RKO (cell line): ENCODE results near the gene NAIF1.
"Not testable (repeated sequence)": the region's sequence is repeated elsewhere in the genome, so short reads cannot be mapped to it uniquely, and the experiment has no call there.

Source experiments
- DNase-seq: peaks from one replicate; pipeline ENCODE4 v3.0.0-alpha.2; 2016; ENCODE audit warnings: low spot score

The NAIF1 gene, protein sequence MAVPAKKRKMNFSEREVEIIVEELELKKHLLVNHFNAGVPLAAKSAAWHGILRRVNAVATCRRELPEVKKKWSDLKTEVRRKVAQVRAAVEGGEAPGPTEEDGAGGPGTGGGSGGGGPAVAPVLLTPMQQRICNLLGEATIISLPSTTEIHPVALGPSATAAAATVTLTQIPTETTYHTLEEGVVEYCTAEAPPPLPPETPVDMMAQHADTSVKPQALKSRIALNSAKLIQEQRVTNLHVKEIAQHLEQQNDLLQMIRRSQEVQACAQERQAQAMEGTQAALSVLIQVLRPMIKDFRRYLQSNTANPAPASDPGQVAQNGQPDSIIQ

DNA sequence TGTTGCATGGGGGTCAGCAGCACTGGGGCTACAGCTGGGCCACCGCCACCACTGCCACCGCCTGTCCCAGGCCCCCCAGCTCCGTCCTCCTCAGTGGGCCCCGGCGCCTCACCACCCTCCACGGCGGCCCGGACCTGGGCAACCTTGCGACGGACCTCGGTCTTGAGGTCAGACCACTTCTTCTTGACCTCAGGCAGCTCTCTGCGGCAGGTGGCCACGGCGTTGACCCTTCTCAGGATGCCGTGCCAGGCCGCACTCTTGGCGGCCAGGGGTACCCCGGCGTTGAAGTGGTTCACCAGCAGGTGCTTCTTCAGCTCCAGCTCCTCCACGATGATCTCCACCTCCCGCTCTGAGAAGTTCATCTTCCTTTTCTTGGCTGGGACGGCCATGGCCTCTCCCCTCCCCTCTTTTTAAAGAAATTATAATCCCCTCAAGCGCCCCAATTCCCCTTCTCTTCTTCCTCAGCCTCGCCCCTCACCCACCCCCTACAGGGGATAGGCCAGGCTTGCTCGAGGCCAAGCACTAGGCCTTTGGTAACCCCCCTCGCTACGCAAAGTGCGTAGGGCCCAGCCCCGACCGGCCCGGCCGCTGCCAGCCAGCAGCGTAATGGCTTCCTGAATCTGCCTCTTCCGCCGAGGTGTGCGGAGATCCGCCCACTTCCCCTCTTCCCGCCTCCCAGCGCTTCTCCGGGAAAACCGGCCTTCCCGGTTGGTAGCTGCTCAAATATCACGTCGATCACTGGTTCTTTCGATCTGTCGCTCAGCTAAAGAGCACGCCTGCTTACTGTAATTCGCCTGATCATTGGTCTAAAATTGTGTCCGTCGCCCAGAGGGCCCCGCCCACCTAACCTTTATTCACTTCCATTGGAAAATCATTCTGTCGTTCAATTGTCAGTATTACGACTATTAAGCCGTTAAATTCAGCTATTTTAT lies at the start of gene NAIF1:
TSS of gene NAIF1 (minus strand) at position 608 of the 932 bp plus-strand sequence. CDS start at position 389, 219 bp downstream.
- DNase-seq: peak; percentile 100

DNA sequence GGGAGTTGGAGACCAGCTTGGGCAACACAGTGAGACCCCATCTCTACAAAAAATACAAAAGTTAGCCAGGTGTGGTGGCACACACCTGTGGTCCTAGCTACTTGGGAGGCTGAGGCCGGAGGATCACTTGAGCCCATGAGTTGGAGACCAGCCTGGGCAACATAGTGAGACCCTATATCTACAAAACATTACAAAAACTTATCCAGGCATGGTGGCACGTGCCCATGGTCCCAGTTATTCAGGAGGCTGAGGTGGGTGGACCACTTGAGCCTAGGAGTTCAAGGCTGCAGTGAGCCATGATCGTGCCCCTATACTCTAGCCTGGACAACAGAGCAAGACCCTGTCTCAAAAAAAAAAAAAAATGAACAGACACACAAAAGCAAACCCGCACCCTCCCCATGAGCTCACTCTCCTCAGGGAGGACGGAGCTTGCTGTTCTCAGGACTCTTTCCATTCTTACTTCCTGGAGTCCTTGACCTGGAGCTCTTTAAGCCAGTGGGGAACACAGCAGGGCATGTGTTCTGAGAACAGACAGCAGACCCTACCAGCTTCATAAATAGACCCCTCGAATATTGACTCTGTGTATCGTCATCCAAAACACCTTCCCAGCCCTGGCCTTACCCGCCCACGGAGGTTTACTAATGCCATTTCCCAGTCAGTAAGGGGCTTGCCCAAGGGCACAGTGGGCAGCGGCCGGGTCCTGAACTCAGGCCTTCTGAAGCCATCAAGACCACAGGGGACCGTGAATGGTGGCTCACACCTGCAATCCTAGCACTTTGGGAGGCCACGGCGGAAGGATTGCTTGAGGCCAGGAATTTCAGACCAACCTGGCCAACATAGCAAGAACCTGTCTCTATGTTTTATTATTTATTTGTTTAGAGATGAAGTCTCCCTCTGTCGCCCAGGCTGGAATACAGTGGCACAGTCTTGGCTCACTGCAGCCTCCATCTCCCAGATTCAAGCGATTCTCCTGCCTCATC lies 49.3 kb upstream of the NAIF1 start:
- no peak for DNase-seq

DNA sequence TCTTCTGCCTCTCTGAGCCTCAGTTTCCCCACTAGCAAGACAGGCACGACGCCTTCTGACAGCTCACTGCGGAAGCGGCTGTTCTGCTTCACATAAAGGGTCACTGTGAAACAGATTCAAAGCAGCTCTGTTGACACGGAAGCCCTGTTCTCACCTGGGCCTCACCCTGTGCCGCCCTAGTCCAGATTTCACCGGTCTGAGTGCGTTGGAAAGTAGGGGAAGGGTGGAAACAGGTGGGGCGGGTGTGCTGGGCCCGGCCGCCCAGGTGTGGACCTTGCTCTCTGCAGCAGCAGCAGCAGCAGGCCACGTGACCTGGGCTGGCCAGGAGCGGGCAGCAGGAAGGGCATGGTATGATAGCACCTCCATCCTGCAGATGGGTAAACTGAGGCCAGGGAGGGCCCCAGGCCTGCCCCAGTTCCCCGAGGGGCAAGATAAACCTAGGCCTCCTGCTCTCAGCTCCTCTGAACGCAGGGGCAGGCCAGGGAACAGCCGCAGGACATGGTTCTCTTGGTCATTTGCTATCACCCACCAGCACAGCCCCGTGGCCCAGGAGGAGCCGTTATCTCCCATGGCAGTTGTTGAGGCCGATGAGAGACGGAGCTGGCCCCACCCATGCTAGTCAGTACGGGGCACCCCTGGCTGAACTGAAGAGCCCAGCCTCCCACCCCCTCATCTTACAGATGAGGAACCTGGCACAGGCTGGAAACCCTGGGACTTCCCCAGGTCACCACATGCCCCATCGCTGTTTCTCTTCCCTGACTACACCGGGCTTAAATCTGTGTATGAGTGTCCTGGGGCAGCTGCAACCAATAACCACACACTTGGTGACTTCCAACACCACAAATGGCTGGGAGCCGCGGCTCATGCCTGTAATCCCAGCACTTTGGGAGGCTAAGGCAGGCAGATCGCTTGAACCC lies 48.3 kb upstream of the NAIF1 start:
- DNase-seq: no peak

DNA sequence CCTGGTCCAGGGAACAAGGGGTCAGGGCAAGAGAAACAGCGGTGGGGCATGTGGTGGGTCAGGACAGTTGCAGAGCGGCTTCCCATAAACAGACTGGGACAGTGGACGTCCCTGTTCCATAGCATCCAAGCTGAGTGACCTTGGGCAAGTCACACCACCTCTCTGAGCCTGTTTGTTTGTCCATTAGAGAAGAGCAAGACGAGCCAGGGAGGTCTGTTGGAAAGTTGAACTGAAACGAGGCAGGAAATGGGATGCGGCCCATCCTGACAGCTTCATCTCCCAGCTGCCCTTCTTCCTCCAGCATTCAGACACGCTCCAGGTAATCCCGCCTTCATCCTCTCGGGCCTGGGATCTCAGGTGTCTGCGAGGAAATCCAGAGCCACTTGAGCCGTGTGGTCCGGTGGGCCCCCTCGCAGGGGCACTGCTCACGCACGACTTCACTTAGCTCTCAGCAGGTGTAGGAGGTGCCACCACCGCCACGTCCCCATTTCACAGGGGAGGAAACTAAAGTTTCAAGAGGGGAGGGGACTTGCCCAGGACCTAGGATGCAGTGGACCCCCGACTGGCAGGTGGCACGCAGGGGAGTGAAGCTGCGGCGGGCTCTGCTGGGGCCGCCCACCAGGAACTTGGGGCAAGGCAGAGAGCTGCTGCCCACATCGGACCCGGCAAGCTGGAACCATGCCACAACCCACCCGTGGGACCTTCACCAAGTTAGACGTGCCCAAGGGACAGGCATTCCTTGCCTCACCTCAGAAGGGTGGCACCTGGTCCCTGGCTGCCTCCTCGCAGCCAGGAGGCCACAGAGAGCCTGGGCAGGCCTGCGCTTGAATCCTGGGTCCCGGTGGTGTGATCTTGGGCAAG lies 47.4 kb upstream of the NAIF1 start:
- no peak for DNase-seq

DNA sequence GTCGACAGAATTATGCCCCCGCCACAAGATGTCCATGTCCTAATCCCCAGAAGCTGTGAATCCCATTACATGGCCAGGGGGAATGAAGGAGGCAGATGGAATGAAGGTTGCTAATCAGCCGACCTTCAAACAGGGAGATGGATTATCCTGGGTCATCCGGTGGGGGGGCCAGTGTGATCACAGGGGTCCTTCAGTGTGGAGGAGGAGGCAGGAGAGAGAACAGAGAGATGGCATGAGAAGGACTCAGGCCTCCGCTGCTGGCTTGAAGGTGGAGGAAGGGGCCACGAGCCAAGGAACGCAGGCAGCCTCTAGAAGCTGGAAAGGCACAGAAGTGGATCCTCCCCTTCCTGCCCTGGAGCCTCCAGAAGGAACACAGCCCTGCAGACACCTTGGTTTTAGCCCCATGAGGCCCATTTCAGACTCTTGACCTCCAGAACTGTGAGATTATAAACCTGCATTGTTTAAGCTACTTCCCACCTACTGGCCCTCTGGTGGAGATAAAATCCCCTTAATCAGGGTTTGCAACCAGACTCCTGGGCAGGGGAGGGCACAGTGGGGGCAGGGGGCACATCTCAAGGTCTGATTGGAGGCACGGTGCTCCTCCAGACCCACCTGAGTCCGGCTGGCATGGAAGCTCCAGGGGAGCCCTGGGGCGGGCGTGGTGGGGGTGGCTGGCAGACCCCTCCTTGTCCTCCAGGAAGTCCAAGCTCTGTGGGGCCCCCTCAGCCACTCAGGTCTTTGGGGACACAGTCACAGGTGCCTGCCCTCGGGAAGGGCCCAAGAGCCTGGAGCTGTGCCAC lies 46.6 kb upstream of the NAIF1 start:
- no peak for DNase-seq

DNA sequence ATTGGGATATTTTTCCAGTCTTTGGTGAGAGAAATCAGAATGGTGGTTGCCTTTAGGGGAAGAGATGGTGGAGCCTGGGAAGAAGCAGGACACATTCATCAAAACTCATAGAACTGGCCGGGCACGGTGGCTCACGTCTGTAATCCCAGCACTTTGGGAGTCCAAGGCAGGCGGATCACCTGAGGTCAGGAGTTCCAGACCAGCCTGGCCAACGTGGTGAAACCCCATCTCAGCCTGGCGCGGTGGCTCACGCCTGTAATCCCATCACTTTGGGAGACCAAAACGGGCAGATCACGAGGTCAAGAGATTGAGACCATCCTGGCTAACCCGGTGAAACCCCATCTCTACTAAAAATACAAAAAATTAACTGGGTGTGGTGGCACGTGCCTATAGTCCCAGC lies 44.6 kb upstream of the NAIF1 start:
- not testable (repeated sequence) for DNase-seq

DNA sequence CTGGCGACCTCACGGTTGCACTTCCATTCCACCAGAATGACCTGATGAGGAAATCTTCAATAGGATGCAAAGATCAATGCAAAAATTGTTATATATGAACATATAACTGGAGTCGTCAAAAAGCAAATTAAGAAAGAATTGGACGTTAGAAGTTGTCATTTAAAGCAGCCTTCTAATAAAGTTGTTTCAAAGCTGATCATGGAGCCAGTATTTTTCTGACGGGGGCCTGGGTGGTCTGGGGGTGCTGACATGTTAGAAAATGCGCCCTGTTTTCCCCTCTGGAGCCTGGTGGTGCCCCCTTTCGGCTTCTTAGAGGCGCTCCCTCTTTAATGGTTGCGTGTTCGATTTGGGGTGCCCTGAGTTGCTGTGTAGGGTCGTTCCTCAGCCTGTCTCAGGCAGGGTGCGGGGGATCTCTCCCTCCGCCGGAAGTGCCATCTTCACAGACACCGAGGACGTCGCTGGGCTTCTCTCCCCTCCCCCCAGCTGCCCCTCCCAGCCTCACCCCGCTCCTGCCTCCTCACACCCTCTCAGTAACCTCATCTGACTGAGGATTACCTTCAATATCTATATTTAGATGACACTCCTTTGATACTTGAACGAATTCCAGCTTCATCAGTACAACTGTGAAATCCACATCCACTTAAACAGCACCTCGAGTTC lies 42.1 kb upstream of the NAIF1 start:
- DNase-seq: no peak

DNA sequence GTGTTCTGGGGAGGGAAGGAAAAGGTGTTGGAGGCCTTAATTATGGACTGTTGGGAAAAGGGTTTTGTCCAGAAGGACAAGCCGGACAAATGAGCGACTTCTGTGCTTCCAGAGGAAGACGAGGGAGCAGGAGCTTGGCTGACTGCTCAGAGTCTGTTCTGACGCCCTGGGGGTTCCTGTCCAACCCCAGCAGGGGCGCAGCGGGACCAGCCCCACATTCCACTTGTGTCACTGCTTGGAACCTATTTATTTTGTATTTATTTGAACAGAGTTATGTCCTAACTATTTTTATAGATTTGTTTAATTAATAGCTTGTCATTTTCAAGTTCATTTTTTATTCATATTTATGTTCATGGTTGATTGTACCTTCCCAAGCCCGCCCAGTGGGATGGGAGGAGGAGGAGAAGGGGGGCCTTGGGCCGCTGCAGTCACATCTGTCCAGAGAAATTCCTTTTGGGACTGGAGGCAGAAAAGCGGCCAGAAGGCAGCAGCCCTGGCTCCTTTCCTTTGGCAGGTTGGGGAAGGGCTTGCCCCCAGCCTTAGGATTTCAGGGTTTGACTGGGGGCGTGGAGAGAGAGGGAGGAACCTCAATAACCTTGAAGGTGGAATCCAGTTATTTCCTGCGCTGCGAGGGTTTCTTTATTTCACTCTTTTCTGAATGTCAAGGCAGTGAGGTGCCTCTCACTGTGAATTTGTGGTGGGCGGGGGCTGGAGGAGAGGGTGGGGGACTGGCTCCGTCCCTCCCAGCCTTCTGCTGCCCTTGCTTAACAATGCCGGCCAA lies 41.3 kb upstream of the NAIF1 start:
- DNase-seq: no peak

DNA sequence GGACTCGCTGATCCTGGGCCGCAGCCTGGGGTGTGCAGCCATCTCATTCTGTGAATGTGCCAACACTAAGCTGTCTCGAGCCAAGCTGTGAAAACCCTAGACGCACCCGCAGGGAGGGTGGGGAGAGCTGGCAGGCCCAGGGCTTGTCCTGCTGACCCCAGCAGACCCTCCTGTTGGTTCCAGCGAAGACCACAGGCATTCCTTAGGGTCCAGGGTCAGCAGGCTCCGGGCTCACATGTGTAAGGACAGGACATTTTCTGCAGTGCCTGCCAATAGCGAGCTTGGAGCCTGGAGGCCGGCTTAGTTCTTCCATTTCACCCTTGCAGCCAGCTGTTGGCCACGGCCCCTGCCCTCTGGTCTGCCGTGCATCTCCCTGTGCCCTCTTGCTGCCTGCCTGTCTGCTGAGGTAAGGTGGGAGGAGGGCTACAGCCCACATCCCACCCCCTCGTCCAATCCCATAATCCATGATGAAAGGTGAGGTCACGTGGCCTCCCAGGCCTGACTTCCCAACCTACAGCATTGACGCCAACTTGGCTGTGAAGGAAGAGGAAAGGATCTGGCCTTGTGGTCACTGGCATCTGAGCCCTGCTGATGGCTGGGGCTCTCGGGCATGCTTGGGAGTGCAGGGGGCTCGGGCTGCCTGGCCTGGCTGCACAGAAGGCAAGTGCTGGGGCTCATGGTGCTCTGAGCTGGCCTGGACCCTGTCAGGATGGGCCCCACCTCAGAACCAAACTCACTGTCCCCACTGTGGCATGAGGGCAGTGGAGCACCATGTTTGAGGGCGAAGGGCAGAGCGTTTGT lies 40.5 kb upstream of the NAIF1 start:
- DNase-seq: no peak

DNA sequence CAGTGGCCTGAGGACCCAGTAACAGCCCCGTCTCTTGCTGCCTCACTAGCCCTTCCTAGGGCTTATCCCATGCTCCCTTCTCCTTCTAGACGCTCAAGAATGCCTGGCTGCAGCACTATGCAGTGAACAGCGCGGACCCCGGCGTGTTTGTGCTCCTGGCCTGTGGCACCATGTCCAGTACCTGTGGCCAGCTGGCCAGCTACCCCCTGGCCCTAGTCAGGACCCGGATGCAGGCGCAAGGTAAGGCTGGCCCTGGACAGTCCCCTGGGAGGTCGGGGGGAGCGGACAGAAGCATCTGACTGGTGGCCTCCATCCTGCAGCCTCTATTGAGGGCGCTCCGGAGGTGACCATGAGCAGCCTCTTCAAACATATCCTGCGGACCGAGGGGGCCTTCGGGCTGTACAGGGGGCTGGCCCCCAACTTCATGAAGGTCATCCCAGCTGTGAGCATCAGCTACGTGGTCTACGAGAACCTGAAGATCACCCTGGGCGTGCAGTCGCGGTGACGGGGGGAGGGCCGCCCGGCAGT lies 39.9 kb upstream of the NAIF1 start:
- DNase-seq: no peak

DNA sequence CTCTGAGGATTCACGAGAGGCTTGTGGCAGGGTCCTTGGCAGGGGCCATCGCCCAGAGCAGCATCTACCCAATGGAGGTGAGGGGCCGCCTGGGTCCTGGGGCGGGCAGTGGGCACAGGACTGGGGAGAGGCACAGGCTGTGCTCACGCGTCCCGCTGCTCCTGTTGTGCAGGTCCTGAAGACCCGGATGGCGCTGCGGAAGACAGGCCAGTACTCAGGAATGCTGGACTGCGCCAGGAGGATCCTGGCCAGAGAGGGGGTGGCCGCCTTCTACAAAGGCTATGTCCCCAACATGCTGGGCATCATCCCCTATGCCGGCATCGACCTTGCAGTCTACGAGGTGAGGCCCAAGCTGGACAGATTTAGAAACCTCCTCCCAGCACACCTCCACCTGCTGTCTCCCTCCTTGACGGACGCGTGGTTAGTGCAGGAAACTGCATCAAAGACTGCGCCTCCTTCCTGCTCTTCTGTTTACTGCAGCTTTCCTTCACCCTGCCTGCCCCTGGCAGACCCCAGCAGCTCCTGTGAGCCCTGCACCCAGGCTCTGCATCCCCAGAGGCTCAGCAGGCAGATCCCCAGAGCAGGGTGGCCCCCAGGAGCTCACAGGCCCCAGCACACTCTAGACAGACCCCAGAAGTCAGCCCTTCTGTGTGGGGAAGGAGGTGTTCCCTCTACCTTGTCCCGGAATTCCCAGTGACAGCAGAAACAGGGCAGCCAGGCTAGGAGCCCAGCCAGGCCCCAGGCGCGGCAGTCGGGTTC lies 39.2 kb upstream of the NAIF1 start:
- DNase-seq: no peak

DNA sequence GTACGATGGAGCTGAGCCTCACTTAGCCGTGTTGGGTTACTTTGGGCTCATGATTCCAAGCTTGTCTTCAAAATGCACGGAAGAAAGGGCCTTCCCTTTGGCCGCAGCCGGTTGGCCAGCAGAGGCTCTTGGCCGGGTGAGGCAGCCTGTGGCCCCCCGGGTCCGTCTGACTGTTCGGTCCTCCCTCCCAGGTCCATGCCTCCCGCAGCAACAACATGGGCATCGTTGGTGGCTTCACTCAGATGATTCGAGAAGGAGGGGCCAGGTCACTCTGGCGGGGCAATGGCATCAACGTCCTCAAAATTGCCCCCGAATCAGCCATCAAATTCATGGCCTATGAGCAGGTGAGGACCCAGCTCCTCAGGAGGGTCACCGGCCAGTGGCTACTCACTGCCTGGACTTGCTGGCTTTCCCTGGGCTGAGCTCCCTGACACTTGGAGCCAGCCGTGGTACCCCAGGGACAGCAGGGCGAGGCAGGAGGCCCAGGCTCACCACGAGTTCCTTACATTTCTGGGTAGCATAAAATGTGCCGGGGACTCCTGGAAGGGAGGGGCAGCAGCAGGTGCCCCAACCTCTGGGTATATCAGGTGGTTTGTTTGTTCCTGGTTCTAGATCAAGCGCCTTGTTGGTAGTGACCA lies 38.5 kb upstream of the NAIF1 start:
- no peak for DNase-seq

DNA sequence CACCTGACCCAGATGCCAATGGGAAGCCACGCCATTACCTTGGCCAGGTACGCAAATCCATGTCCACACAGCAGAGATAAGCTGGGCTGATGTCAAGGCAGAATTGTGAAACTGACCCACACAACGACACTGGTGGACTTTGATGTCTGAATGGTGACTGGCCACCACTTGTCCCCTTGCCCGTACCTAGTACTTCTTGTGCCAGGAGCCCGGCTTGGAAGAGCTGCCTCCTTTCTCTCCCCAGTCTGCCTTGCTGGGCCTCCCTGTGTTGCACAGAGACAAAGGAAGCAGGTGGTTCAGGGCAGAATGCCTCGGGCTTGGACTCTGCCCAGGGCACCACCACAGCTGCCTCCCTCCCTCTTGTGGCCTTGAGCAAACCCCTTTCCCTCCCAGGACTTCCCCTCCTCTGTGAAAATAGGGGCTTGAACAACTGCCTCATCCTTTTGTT lies 37.1 kb upstream of the NAIF1 start:
- no peak for DNase-seq

DNA sequence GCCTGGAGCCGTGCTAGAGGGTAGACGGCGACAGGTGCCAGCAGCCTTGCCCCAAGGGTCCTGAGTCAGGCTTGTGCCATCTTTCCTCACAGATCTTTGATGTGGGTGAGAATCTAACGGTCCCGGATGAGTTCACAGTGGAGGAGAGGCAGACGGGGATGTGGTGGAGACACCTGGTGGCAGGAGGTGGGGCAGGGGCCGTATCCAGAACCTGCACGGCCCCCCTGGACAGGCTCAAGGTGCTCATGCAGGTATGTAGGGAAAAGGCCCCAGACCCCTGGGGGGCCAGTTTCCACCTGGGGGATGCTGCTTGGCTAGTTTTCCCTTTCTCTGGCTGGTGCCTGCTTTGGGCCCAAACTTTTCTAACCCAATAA lies 36.5 kb upstream of the NAIF1 start:
- no peak for DNase-seq

DNA sequence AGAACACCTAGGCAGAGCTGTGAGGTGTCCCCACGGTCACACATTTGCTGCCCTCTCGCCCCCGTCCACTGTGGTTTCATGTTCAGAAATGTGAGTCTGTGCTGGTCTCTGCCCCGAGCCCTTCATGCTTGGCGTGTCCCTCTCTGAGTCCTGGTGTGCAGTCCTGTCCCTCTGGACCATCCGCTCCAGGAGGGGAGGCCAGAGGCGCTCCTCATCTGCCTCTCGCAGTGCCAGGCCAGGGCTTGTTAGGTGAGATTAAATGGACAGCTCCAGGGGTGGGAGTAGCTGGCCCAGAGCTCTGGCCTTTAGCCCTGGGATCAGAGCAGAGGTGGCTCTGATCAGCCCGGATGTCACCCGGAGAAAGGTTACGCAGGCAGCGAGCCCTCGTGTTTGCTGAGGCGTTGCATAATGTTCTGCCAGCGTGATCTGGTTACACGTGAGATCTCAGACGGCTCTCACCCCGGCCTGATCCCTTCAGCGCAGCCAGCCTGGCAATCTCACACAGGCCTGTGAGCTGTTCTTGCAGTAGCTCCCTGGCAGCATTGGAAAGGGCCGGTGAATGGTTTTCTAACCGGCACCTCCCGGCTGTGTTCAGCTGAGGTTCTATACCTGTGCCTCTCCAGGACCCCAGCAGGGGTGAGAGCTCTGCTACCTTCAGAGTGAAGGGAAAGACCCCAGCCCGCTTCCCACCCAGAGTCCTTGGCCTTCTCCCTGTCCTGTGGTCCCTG lies 35.9 kb upstream of the NAIF1 start:
- no peak for DNase-seq
